Measurements from ENCODE around the gene ATP2A2. TPM values are rescaled to one million over a fixed set of nuclear protein-coding genes. Genes with fewer than 3 reads are reported as not detected.

ATP2A2 gene
- total RNA-seq, 1 donor from 2014 or later = 99.5 TPM

DNA sequence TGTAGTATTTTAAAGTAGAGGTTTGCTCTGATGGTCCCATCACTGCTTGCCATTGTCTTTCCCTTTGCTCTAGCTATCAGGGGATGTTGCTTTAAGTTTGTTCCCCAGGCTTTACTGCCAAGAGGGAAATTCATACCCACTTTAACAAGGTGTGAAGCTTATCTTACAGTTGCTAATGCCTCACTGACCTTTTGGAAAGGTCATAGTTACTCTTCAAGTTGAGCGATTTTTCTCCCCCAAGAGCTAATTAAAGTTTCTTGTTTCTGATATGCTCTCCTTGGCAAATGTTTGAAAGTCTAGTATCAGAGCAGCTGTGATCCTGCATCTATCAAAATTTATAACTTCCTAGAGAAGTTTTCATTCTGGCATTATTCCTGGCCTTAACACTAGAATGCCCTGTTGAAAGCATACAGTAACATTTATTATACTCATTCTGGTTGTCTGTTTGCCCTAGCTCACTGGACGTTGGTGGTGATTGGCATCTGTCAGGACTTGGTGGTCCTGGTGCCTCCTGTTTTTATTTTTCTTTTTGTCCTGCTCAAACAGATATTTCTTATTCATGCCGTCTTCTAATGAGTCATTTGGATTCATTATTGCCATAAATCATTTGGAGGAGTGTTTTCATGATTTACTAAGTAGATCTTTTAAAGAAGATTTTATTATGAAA is 8.1 kb downstream of the ATP2A2 start:
- Histone ChIP-seq H3K4me1 (peaks cover 14% of the 10 kb centered on the region), H3K27ac (no peak overlapping the region), H3K4me3 (no peak overlapping the region), H3K79me2 (ENCODE audit: low read depth) (peaks cover 99% of the 10 kb centered on the region), H3K9ac (no peak overlapping the region), H3K36me3 (peaks cover 29% of the 10 kb centered on the region), H2AFZ (replicated peaks) (no peak overlapping the region), H3K4me2 (no peak overlapping the region), H3F3A (ENCODE audit: low read depth) (peaks cover 4% of the 10 kb centered on the region), H4K20me1 (ENCODE audit: low read depth) (peaks cover 61% of the 10 kb centered on the region), H3K27me3 (no peaks in the 10 kb centered on the region), H3K9me3 (ENCODE audit: low read depth) (no peaks in the 10 kb centered on the region)
- peaks cover 52% of the 10 kb centered on the region for H3K36me3 Mint-ChIP-seq
- TF ChIP-seq, protein P1, sequence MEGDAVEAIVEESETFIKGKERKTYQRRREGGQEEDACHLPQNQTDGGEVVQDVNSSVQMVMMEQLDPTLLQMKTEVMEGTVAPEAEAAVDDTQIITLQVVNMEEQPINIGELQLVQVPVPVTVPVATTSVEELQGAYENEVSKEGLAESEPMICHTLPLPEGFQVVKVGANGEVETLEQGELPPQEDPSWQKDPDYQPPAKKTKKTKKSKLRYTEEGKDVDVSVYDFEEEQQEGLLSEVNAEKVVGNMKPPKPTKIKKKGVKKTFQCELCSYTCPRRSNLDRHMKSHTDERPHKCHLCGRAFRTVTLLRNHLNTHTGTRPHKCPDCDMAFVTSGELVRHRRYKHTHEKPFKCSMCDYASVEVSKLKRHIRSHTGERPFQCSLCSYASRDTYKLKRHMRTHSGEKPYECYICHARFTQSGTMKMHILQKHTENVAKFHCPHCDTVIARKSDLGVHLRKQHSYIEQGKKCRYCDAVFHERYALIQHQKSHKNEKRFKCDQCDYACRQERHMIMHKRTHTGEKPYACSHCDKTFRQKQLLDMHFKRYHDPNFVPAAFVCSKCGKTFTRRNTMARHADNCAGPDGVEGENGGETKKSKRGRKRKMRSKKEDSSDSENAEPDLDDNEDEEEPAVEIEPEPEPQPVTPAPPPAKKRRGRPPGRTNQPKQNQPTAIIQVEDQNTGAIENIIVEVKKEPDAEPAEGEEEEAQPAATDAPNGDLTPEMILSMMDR (IDR thresholded peaks at IDR 0.05) = no peak
- TF ChIP-seq EZH2phosphoT487 (IDR thresholded peaks at IDR 0.05) = no peak
- TF ChIP-seq EZH2 (IDR thresholded peaks at IDR 0.05) = no peak
- H3K27me3 Mint-ChIP-seq (ENCODE audit: insufficient read depth, low read depth) = no peaks in the 10 kb centered on the region
- no peaks in the 10 kb centered on the region for H3K9me3 Mint-ChIP-seq
- H3K4me3 Mint-ChIP-seq = no peak overlapping the region
- H3K4me1 Mint-ChIP-seq = peaks cover 20% of the 10 kb centered on the region
- DNase-seq (ENCODE audit: low spot score) = no peak
- H3K27ac Mint-ChIP-seq = no peak overlapping the region

DNA sequence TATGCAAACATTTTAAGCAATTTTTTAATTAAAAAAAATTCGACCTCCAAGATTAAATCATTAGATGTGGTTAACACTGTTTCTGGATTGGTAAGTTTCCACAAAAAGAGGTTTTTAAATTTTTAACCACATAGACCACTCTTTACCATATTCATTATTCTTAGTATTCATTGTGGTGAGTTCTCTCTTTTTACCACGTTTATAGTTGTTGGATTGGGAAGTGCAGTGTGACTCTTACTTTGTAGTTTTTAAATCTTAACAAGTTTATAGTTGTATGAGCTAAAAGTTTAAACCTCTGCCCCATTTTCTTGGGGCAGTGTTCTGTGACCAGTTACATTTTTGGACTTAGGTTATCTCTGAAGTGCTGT is 8.6 kb downstream of the ATP2A2 start:
- H3F3A ChIP-seq (ENCODE audit: low read depth) = peaks cover 4% of the 10 kb centered on the region
- no peaks in the 10 kb centered on the region for H3K27me3 ChIP-seq
- H3K4me3 ChIP-seq = no peak overlapping the region
- Mint-ChIP-seq H3K27ac (no peak overlapping the region), H3K9me3 (no peaks in the 10 kb centered on the region), H3K27me3 (ENCODE audit: insufficient read depth, low read depth) (no peaks in the 10 kb centered on the region), H3K36me3 (peaks cover 51% of the 10 kb centered on the region), H3K4me1 (peaks cover 14% of the 10 kb centered on the region), H3K4me3 (no peak overlapping the region)
- TF ChIP-seq EZH2phosphoT487 (IDR thresholded peaks at IDR 0.05) = no peak
- TF ChIP-seq EZH2 (IDR thresholded peaks at IDR 0.05) = no peak
- TF ChIP-seq, protein P1 (IDR thresholded peaks at IDR 0.05) = no peak
- no peak overlapping the region for H2AFZ ChIP-seq (replicated peaks)
- H3K9me3 ChIP-seq (ENCODE audit: low read depth) = no peaks in the 10 kb centered on the region
- H3K27ac ChIP-seq = no peak overlapping the region
- no peak overlapping the region for H3K9ac ChIP-seq
- peaks cover 29% of the 10 kb centered on the region for H3K36me3 ChIP-seq
- H3K79me2 ChIP-seq (ENCODE audit: low read depth) = peaks cover 99% of the 10 kb centered on the region
- no peak for DNase-seq (ENCODE audit: low spot score)
- H4K20me1 ChIP-seq (ENCODE audit: low read depth) = peaks cover 58% of the 10 kb centered on the region
- no peak overlapping the region for H3K4me2 ChIP-seq
- H3K4me1 ChIP-seq = peaks cover 9% of the 10 kb centered on the region

DNA sequence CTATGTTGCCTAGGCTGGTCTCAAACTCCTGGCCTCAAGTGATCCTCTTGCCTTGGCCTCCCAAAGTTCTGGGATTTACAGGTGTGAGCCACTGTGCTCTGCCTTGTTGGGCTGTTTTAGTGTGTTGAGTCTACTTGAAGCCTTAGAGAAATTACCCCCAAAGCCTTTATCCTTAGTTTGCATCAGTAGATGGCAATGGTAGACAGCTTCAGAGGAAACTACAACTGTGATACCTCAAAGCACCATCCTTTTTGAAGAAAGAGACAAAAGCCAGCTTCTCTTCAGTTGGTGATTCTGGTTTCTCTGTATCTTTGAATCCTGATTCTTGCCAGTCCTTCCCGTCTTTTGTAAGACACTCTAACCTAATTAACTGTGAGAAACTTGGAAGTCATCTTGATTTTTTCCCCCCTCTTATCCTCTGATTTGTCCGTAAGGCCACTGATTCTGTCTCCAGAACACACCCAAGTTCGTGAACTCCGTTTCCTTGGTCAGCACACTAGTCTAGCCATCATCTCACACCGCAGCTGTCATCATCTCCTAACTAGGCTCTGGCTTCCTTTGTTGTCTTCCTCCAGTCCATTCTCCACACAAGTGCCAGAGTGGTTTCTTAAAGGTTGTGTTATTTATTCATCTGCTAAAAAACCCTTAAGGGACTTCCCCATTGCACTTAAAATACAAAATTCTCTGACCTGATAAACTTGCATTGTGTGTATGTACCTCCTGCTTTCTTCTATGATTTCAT is 20.2 kb downstream of the ATP2A2 start:
- Histone ChIP-seq H3K79me2 (ENCODE audit: low read depth) (peaks cover 99% of the 10 kb centered on the region), H3K9ac (no peak overlapping the region), H3K36me3 (peaks cover 34% of the 10 kb centered on the region), H3F3A (ENCODE audit: low read depth) (no peaks in the 10 kb centered on the region), H3K4me1 (no peaks in the 10 kb centered on the region), H3K27me3 (no peaks in the 10 kb centered on the region), H3K9me3 (ENCODE audit: low read depth) (no peaks in the 10 kb centered on the region), H3K4me2 (no peak overlapping the region), H2AFZ (replicated peaks) (no peak overlapping the region), H3K27ac (no peak overlapping the region), H4K20me1 (ENCODE audit: low read depth) (peaks cover 28% of the 10 kb centered on the region), H3K4me3 (no peak overlapping the region)
- TF ChIP-seq EZH2 (IDR thresholded peaks at IDR 0.05) (no peak), EZH2phosphoT487 (IDR thresholded peaks at IDR 0.05) (no peak)
- TF ChIP-seq, protein P1 (IDR thresholded peaks at IDR 0.05) = no peak
- Mint-ChIP-seq H3K4me3 (no peak overlapping the region), H3K36me3 (peaks cover 45% of the 10 kb centered on the region), H3K27ac (no peak overlapping the region), H3K27me3 (ENCODE audit: insufficient read depth, low read depth) (peaks cover 4% of the 10 kb centered on the region), H3K4me1 (no peaks in the 10 kb centered on the region), H3K9me3 (no peaks in the 10 kb centered on the region)
- DNase-seq (ENCODE audit: low spot score) = no peak

Measured in neural progenitor cell (in vitro differentiated cells).